NCI-H2029 (cell line): ENCODE data around the gene HPCA.

Source experiments
- DNase-seq: peaks from one replicate; lab custom pipeline; 2025; lab: John Stamatoyannopoulos, UW

Gene HPCA

DNA sequence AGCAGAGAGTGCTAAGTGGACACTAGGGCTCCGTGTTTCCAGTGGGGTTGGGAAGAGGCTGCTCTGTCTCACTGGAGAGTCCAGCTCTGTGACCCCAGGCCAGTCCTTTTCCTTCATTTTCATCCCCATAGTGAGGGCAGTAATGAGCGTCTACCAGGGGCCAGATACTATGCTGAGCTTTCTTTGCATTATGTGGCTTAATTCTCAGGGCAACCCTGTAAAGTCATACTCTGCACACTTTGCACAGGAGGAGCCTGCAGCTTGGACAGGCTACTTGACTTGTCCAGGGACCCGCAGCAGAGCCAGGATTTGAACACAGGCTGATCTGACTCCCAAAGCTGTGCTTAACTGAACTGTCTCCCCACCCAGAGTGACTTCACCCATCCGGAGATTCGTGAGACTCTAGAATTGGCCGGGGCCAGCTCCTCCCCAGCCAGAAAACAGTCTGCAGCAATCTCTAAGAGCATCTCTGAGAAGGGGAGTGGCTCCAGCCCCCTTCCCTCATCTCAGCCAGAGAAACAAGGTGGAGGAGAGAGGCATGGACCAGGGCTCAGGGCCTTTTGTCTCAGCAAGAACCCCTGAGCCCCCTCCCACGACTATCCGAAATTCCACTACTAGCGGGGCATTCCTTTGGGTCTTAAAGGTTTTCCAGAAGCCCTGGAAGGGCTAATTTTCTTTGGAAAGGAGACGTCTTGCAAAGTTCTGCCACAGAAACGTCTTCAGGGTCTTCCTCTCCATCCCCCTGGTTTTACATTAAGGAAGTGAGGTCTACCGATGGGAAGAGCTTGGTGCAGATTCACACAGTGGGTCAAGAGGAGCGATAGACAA lies 14.7 kb upstream of the HPCA start:
- DNase-seq: no peak

DNA sequence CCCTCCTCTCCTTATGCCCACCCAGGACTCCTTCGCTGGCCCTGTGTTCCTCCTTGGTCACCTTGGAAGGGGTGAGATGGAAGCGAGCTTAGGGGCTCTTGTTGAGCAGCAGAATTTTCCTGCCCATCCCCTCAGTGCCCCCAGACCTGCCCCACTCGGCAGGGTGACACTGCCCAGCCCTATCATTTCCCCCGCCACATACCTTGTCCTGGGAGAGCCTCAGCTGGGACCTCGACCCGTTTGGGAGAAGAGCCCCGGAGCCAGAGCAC lies 14.2 kb upstream of the HPCA start:
- no peak for DNase-seq

DNA sequence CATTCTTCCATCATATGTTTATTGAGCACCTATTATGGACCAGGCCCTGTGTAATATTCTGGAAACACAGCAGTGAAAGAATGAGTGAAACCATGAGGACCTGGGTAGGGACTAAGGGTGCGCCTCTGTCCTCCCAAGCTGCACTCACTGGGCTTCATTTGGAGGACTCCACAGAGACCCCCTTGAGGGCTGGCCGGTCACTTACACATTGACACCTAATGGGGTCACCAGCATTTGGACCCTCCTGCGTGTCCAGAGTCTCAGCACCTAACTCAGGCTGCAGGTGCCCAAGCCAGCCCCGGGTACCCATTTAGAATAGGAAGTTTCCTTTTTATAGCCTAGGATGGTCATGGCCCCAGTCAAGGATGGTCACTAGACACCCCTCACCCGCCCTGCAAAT lies 12.8 kb upstream of the HPCA start:
- no peak for DNase-seq

DNA sequence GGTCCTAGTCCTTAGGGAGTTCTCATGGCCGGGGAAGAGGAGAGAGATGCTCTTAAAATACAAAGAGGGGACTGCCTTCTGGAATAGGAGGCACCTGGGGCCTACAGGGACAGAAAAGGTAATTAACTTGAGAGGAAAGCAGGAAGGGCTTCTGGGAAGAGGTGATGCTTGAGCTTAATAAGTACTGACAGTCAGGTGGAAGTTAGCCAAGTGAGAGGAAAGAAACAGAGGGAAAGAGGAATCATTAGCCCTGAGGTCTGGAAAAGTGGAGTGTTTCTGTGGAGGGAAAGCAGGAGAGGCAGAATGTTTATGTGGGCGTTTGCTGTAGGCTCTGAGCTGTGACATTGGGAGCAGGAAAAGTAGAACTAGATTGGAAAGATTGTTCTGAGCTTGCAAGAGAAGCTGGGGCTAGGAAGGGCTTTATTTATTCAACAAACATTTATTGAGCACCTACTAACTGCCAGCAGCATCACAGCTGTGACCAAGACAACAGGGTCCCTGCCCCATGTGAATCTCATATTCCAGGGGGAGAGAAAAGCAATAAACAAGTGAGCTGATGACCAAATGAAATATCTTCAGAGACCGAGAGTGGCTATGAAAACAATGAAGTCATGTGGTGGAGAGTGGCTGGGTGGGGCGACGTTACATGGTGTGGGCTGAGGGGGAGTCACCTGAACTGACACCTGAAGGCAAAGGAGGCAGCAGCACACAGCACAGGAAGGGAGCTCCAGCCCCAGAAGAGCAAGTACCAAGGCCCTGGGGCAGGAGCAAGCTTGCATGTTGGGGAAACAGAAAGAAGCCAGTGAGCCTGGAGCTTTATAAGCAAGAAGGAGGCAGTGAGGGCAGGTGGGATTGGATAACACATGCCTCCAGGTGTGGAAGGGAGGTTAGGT lies 11.2 kb upstream of the HPCA start:
- no peak for DNase-seq

DNA sequence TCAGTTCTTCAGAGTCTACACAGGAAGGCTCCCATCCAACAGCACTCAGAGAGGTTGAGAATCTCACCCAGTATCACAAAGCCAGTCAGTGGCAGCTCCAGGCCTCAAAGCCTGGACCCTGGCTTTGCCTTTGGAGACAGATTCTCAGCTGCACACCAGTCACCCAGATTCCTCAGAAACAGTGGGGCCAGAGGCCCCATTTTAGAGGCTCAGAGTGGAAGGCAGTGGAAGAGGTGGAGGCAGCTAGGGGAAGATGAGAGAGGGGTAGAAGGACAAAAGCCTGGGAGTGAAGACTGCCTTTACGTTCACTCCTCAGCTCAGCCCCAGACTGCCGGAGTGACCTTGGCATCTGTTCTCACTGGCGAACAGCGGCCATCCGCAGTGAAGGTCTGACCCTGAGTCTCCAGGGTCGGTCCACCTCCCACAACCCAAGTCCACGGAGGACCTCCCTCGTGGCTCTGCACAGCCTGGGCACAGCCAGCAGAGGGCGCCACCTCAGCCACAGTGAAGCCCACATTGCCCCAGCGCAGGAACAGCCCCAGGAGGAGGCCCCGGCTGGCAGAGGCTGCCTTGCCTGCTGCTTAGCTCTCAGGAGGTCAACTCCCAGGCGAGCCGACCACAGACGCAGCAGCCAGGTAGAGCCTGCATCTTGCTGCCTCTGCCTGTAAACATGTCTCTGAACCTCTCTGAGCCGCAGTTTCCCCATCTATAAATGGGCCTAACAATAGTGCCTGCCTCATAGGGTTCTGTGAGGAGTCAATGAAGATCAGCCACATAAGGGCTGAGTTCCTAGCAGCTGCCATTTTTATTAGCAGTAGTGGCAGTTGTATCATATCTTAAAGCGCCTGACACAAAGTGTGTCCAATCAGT lies 9.7 kb upstream of the HPCA start:
- no peak for DNase-seq

DNA sequence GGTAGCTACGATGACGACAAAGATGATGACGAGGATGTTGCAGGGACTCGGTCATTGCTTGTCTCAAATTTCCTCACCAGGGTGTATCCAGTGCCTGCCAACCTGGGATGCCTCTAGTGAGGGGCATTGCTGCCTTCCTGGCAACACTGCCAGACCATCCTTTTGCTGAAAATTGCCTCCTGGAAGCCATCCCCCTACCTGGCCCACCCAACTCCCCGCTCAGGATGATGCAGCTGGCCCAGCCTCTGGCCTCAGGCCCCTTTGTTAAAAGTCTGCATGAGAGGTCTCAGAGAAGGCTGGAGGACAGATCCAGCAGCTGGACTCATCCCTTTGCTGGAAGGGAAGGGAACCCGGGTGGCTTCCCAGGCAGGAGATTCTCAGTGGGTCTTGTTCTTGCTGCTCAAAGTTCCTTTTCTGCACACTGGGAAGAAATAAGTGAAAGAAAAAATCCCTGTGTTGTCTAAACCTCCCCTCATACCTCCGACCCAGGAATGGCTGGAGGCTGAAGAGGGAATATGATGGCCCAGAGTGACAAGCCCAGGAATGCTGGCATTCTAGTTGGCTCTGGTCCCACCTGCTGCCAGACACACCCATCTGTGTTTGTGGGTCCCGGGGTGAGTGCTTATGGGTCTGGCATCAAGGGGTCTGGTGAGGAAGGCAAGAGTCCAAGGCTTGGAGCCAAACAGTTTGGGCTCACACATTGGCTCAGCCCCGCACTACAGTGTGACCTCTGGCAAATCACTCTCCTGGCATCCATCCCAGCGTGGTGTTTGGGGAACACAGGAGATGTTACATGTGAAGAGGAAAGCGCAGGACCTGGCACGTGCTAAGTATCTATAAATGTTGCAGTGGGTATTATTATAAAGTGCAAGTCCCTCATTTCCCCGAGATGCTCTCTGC lies 8.8 kb upstream of the HPCA start:
- no peak for DNase-seq

DNA sequence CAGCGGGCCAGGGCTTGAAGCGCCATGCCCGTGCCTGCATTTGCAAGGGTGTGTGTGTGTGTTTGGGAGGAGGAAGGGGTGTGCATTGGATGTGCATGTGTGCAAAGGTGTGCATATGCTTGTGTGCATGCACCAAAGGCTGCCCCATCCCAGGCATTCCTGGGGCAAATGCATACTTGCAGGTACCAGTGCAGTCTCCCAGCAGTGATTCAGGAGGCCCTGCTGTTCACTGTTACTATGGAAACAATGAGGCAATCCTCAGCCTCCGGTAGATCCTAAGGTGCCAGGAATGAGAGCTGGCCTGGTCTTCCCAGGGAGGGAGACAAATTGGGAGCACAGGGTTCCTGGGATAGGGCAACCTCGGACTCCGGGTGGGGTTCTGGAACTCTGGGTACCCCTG lies 8.1 kb upstream of the HPCA start:
- no peak for DNase-seq

DNA sequence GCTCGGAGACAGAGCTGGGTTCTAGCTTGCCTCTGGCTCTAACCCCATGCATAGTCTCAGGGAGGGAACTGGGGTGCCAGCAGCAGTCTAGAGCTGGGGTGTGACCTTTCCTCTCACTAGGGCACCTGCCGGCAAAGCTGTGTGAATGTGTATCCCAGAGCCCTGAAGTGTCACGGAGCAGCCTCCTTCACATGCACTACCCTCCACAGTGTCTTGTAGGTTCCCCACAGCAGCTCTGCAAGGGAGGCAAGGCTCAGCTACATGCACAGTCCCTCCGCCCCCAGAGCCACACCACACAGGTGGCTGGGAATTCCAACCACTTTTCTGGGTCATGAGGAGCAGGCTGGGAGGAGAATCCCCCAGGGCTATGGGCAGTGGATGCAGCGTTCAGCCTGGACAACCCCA lies 7.7 kb upstream of the HPCA start:
- DNase-seq: no peak

DNA sequence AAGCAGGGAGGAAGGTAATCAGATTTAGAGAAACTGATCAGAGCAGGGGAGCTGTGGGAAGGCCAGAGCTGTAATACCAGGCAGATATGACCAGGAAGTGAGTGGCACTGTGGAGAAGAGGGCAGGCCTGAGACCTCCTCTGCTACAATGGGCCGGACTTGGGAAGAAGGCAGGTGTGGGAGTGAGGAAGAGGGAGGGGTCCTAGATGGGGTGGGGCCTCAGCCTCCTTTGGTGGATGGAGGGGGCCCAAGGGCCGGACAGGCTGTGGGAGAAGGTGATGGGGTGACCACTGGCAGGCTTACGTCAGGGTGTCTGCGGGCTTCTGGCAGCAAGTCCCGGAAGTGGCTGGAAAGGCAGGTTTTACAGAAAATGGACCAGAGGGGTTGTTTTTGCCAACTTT lies 5.0 kb upstream of the HPCA start:
- no peak for DNase-seq

DNA sequence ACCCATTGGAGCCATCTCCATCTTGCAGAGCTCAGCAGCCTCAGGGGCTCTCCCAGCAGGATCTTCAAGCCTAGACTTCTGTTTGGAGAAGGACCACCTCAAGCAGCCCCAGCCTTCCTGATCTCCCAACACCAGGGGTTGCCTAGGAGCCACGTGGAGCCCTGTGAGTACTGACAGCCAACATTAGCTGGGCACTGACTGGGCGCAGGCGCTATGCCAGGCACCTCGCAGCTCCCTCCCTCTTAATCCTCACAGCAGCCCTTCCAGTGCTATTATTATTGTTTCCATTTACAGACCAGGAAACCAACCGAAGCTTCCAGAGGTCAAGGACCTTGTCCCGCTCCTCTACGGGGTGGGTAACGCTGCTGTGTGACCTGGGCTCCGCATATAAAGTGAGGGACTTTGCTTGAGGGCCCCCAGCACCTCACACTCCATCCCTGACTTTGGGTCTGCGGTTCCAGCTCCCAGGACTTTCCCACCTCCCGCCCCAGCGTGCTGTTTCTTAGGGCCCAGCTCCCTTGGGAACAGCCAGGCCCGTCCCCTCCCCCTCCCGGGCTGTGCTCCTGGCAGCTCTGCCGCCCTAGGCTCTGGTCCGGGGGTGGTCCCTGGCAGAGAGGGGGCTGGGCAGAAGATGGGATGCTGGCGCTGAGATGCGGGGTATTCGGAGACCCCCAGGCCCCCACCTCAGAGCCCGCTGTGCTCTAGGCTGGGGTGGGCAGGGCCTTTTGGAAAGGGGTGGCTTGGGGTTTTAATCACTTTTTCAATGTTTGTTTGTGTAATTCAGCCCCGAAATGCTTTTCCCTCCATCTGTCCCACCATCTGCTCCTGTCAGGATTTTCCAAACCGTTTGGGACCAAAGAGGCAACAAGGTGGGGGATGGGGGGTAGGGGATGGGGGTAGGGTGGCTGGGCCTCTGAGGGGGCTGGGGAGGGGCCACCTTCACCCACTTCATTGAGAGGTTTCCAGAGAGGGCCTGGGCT lies 4.1 kb upstream of the HPCA start:
- DNase-seq: no peak

DNA sequence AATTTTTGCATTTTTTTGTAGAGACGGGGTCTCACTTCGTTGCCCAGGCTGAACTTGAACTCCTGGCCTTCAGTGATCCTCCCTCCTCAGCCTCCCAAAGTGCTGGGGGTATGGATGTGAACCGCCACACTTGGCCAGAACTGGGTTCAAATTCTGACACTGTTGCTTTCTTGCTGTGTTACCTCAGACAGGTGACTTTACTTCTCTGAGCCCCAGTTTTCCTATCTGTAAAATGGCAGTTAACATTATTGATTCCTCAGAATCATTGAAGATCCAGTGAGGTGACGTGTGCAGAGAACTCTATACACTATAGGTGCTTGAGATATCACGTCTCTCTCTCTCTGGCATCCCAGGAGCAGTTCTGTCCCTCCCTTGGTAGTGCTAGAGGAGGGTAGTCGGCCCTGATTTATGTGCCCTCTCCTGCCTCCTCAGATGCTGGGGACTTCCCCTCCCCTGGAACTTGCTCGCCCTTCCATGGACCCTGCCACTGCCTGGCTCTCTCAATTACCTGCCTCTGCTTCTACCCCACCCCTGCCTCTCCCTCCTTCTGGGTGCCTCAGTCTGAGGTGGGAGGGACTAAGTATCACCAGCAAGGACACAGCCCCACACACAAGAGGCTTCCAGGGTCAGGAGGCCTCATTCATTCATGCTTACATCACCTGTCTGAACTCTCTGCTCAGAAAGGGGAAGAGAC lies 2.8 kb upstream of the HPCA start:
- no peak for DNase-seq

DNA sequence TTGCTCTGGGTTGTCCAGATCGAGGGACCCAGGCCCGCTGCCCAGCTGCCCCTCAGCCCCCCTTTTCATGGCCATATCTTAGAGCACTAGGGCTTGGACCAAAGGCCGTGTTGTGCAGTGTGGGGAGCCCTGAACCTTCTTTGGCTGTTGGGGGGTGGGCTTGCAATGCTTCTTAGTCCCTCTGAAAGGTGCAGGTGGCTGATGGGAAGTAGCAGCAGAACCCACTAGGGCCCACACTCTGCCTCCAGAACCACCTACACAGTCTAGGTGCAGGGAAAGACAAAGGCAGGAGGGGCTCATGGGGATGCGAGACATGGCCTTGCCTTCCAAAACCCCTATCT lies 2.3 kb upstream of the HPCA start:
- DNase-seq: no peak

DNA sequence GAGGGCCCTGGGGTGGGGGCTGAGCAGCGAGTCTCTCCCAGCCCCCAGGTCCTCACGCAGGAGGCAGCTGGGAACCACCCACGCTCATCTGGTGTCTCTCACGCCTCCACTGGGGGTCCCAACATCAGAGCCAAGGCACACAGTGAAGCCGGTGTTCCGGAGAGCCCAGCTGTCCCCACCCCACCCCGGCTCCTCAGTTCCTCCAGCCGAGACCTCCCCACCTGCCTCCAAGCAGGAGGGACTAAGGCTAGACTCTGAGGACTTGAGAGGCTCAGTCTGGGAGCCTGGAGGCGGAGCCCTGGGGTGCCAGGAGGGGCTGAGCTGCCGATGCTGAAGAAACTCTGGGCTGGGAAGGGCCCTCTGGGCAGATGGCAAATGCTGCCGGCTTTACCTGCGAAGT lies 1.6 kb upstream of the HPCA start:
- DNase-seq: no peak

DNA sequence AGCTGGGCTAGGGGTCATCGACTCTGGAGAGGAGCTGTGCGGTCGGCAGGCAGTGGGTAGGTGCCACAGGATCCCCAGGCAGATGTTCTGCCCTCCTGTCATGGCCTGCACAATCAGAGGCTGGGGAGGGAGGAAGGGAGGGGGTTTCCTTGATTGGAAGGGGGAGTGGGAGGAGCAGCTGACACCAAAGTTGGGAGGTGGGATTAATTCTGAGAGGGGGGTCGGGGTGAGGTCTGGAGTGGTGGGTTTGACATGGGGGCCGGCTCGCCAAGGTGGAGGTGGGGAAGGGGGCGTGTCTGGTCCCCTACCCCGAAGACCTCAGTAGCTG lies 651 bp upstream of the HPCA start:
- no peak for DNase-seq

DNA sequence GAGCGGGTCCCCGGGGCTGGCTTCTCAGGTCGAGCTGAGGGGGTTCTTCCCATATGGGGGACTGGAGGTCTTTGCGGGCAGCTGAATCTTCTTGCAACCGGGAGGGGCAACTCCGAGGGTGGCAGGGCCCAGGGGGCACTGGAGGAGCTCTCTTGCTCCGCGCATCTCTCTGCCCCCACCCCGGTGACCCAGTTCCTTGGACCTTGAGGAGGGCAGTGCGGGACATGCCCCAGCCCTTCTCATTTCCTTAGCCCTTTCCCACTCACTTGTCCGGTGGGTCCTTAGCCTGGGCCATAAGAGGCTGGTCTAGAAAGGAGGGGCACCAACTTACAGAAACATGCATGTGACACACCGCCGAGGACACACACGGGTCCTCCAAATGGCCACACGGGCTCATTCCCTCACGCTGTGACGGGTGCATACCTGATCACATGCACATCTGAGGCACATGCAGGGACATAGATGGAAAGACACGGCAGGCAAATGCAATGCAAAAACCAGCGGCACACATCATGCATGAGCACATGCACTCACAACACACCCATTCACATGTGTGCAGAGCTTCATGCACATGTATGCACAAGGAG lies 630 bp downstream of the HPCA start:
- DNase-seq: no peak

DNA sequence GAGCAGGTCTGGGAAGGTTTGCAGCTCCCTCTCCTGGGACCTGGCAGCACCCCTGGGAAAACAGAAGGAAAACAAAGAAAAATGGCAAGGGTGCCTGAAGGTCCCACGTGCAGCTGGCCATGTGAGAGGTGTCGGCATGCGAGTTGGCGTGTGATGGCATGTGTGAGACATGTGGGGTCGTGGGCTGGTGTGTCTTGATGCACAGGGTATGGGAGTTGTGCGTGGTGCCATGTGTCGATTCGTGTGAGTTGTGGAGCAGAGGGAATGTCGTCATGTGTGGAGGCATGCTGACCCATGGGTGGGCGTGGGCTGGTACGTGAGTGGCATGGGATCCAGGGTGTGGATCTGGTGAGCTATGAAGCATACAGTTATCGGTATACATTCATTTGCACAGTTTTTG lies 1.3 kb downstream of the HPCA start:
- DNase-seq: no peak

DNA sequence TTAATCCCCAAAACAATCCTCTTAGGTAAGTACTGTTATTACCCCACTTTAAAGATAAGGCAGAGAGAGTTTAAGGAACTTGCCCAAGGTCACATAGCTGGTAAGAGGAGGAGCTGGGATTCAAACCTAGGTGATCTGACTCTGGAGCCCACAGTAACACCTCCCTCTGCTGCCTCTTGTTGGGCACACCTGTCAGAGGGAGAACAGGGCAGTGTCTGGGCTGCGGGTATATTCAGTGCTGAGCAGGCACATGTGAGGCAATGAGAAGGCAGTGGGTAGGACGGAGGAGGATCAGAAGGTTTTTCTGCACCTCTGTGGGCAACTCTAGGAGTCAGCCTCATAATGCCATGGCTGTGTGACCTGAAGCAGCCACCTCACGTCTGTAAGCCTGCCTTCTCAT lies 1.8 kb downstream of the HPCA start:
- DNase-seq: no peak

DNA sequence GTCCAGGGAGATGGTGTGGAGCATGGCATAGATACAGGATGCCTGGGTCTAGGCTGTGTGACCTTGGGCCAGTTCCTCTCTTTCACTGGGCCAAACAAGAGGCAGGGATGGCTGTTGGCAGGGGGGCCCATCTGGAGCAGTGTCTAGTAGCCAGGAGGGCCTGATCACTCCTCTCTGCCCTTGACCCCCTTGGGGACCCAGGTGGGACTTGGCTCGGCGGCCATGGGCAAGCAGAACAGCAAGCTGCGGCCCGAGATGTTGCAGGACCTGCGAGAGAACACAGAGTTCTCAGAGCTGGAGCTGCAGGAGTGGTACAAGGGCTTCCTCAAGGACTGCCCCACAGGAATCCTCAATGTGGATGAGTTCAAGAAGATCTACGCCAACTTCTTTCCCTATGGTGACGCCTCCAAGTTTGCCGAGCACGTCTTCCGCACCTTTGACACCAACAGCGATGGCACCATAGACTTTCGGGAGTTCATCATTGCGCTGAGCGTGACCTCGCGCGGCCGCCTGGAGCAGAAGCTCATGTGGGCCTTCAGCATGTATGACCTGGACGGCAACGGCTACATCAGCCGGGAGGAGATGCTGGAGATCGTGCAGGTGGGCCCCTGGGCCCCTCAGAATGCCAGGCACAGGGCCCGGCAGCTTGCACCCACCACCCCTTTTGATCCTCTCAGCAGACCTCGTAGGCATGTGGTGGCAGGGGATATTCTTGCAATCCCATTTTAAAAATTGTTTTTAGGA lies 2.6 kb downstream of the HPCA start:
- DNase-seq: no peak

DNA sequence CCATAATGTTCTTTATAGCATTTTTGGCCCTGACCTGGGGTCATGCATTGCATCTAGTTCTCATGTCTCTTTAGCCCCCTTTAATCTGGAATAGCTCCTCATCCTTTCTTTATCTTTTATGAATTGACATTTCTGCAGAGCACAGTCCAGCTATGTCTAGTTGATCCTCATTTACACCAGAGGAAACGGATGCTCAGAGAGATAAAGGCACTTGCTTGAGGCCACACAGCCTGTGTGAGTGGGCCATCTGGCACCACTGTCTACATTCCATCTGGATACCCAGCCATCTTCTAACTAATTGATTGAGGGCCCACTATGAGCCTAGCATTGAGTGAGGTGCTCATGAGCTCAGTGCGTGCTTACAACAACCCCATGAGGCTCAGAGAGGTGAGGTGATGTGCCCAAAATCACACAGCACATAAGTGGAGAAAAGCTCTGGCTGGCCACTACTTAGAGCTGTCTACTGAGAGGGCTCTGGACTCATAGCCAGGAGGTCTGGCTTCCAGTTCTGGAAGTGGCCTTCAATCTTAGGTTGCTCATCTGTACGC lies 3.5 kb downstream of the HPCA start:
- no peak for DNase-seq
